ENCODE results near the gene SPTB.
"Not testable (repeated sequence)": the region's sequence is repeated elsewhere in the genome, so short reads cannot be mapped to it uniquely, and the experiment has no call there.

- not testable (repeated sequence) for TF ChIP-seq CTCF (IDR thresholded peaks at IDR 0.05 in 2 of 3, conservative IDR thresholded peaks at IDR 0.05 in 1 of 3; ENCODE audit: insufficient read depth in 2 of 3, low read depth in 1 of 3, low read length in 3 of 3); ZBTB11 (CRISPR knock-in tag; IDR thresholded peaks at IDR 0.05); FOXA1 (IDR thresholded peaks at IDR 0.05; ENCODE audit: borderline replicate concordance); KDM1A (IDR thresholded peaks at IDR 0.05); FIP1L1 (IDR thresholded peaks at IDR 0.05; ENCODE audit: low read depth, low read length, poor library complexity, severe bottlenecking); HMG20A (CRISPR knock-in tag; conservative IDR thresholded peaks at IDR 0.05); USF1 (CRISPR knock-in tag; IDR thresholded peaks at IDR 0.05); TFAM (CRISPR knock-in tag; conservative IDR thresholded peaks at IDR 0.05); CEBPB (tag; IDR thresholded peaks at IDR 0.05); ZC3H8 (IDR thresholded peaks at IDR 0.05)
These were observed 33.8 kb upstream of the SPTB start for GRCh38 chr14:64913477-64913876.

Measured in K562 (cell line).